IMR-90 (cell line): ENCODE data around the gene CNTN3. TPM values are rescaled to one million over a fixed set of nuclear protein-coding genes. Genes with fewer than 3 reads are reported as not detected.
A peak's percentile ranks its signal among the peaks of the same experiment; 100 is the strongest.

Source experiments
- ATAC-seq: fragments of 200-7000 bp; cut with Tn5 transposase; 2 replicates; pipeline ENCODE4 v1.9.1; 2020; ENCODE audit warnings: low read depth, mild to moderate bottlenecking, moderate library complexity
- BruUV-seq: library from RNA; stranded (reverse); fragments of 400-500 nt; replicated peaks from 2 replicates; lab custom pipeline; 2021; lab: Mats Ljungman, UMichigan
- CTCF ChIA-PET: fragments of 300-600 bp; formaldehyde crosslinking; extraction: SDS; loops from one replicate; lab custom pipeline; 2021; ENCODE audit warnings: antibody characterized with exemption; lab: Yijun Ruan, JAX
- POLR2A ChIA-PET: fragments of 300-600 bp; sonication (Branson Sonifier 250); formaldehyde crosslinking; loops from one replicate; lab custom pipeline; 2022; ENCODE audit warnings: antibody characterized with exemption; ENCODE audit not compliant: unreplicated experiment; lab: Charles Lee
- DNase-seq: peaks from one replicate; pipeline ENCODE4 v3.0.0; 2013
- H2AFZ ChIP-seq: replicated peaks from 2 replicates; pipeline ENCODE3; 2013; ENCODE audit warnings: low read length, mild to moderate bottlenecking; ENCODE audit not compliant: poor library complexity
- H2AK5ac ChIP-seq: 2 replicates; pipeline ENCODE4 v1.6.1; 2013; ENCODE audit warnings: low read depth, low read length, inconsistent platforms
- H2AK9ac ChIP-seq: replicated peaks from 2 replicates; pipeline ENCODE3; 2013; ENCODE audit warnings: mild to moderate bottlenecking, low read depth, low read length, moderate library complexity; ENCODE audit not compliant: poor library complexity
- H2BK120ac ChIP-seq: 2 replicates; pipeline ENCODE4 v1.6.1; 2013; ENCODE audit warnings: low read depth, low read length, inconsistent platforms
- H2BK15ac ChIP-seq: 3 replicates; pipeline ENCODE4 v1.6.1; 2013; ENCODE audit warnings: low read depth, low read length, inconsistent platforms
- H2BK20ac ChIP-seq: 2 replicates; pipeline ENCODE4 v1.6.1; 2013; ENCODE audit warnings: low read depth, mild to moderate bottlenecking, inconsistent platforms, low read length, moderate library complexity
- H2BK5ac ChIP-seq: 2 replicates; pipeline ENCODE4 v1.6.1; 2013; ENCODE audit warnings: mild to moderate bottlenecking, low read depth, low read length, inconsistent platforms; ENCODE audit not compliant: poor library complexity, severe bottlenecking
- H3K14ac ChIP-seq: replicated peaks from 2 replicates; pipeline ENCODE4 v1.6.1; 2013; ENCODE audit warnings: low read depth, low read length, inconsistent platforms
- H3K18ac ChIP-seq: 2 replicates; pipeline ENCODE4 v1.6.1; 2013; ENCODE audit warnings: low read depth, low read length, control low read depth
- H3K23ac ChIP-seq: 2 replicates; pipeline ENCODE4 v1.6.1; 2013; ENCODE audit warnings: low read depth, low read length, inconsistent platforms
- H3K27ac ChIP-seq: 2 replicates; pipeline ENCODE4 v1.5.1; 2013; ENCODE audit warnings: mild to moderate bottlenecking, control low read depth, low read length; ENCODE audit not compliant: insufficient read depth
- H3K27me3 ChIP-seq: 2 replicates; pipeline ENCODE4 v1.6.1; 2013; ENCODE audit warnings: low read length; ENCODE audit not compliant: control insufficient read depth, insufficient read depth
- H3K36me3 ChIP-seq: 2 replicates; pipeline ENCODE4 v1.6.1; 2013; ENCODE audit warnings: low read length, mixed read lengths; ENCODE audit not compliant: control insufficient read depth, insufficient read depth
- H3K4ac ChIP-seq: 2 replicates; pipeline ENCODE4 v1.6.1; 2013; ENCODE audit warnings: low read depth, low read length, inconsistent platforms
- H3K4me1 ChIP-seq: 2 replicates; pipeline ENCODE4 v1.6.1; 2013; ENCODE audit warnings: low read length, mixed read lengths; ENCODE audit not compliant: control insufficient read depth, insufficient read depth
- H3K4me2 ChIP-seq: 2 replicates; pipeline ENCODE4 v1.6.1; 2013; ENCODE audit warnings: low read depth, mild to moderate bottlenecking, control low read depth, low read length, moderate library complexity
- H3K4me3 ChIP-seq: 2 replicates; pipeline ENCODE4 v1.5.1; 2013; ENCODE audit warnings: low read depth, mild to moderate bottlenecking, control low read depth, low read length, moderate library complexity; ENCODE audit not compliant: insufficient read depth
- H3K56ac ChIP-seq: 2 replicates; pipeline ENCODE4 v1.6.1; 2013; ENCODE audit warnings: low read length, inconsistent platforms; ENCODE audit not compliant: insufficient read depth; ENCODE audit errors: extremely low read depth
- H3K79me1 ChIP-seq, 2 experiments: 2 replicates each; pipeline ENCODE4 v1.6.1; 2013; ENCODE audit warnings: low read length in 2 of 2, inconsistent platforms in 1 of 2, low read depth in 1 of 2
- H3K9ac ChIP-seq: 2 replicates; pipeline ENCODE4 v1.6.1; 2013; ENCODE audit warnings: low read depth, low read length, control low read depth
- H3K9me1 ChIP-seq: 2 replicates; pipeline ENCODE4 v1.6.1; 2013; ENCODE audit warnings: low read length, inconsistent platforms; ENCODE audit not compliant: insufficient read depth
- H3K9me3 ChIP-seq: 2 replicates; pipeline ENCODE4 v1.6.1; 2013; ENCODE audit warnings: low read length; ENCODE audit not compliant: control insufficient read depth, insufficient read depth
- H4K20me1 ChIP-seq: 2 replicates; pipeline ENCODE4 v1.6.1; 2013; ENCODE audit warnings: low read length, inconsistent platforms; ENCODE audit not compliant: insufficient read depth
- H4K5ac ChIP-seq: 2 replicates; pipeline ENCODE4 v1.6.1; 2013; ENCODE audit warnings: mild to moderate bottlenecking, low read depth, low read length, control low read depth
- H4K8ac ChIP-seq, 2 experiments: 2 replicates each; pipeline ENCODE4 v1.6.1; 2013; ENCODE audit warnings: low read depth in 2 of 2, low read length in 2 of 2, control low read depth in 1 of 2, inconsistent platforms in 1 of 2
- H4K91ac ChIP-seq: 2 replicates; pipeline ENCODE4 v1.6.1; 2013; ENCODE audit warnings: low read depth, low read length, inconsistent platforms; ENCODE audit not compliant: insufficient read depth
- CEBPB ChIP-seq: IDR thresholded peaks from 2 replicates; pipeline ENCODE4 v1.6.1; 2012; ENCODE audit warnings: low read depth, low read length, improper control_type of control experiment
- FOS ChIP-seq: fragments of 150-350 bp; IDR thresholded peaks from 2 replicates; pipeline ENCODE4 v1.6.1; 2016; ENCODE audit warnings: low read depth, low read length
- MAZ ChIP-seq: IDR thresholded peaks from 2 replicates; pipeline ENCODE4 v1.6.1; 2012; ENCODE audit warnings: low read depth, mild to moderate bottlenecking, low read length, improper control_type of control experiment, moderate library complexity, borderline replicate concordance
- RFX5 ChIP-seq: IDR thresholded peaks from 2 replicates; pipeline ENCODE4 v1.8.0; 2012; ENCODE audit warnings: low read depth, mild to moderate bottlenecking, low read length, moderate library complexity
- dilution Hi-C: fragments of 300-500 bp; cut with HindIII; formaldehyde crosslinking; loops from one replicate; pipeline ENCODE4 v1.14.3; 2018; ENCODE audit warnings: low sequenced_read_pairs; ENCODE audit not compliant: unreplicated experiment
- in situ Hi-C: fragments of 300-500 bp; cut with MboI; formaldehyde crosslinking; loops from 3 replicates; pipeline ENCODE4 v1.14.3; 2019; ENCODE audit warnings: low sequenced_read_pairs, inconsistent platforms, mixed read lengths
- intact Hi-C: fragments of 100-400 bp; cut with micrococcal nuclease; formaldehyde crosslinking; loops from 2 replicates; pipeline ENCODE4 v1.10.0; 2022
- polyA plus RNA-seq, 3 experiments: library from polyadenylated mRNA; depleted of rRNA; stranded (reverse); fragments of >200 nt; gene quantifications; 2 replicates each; pipeline ENCODE4 v1.2.3, GENCODE V29; 2012; ENCODE audit warnings: low replicate concordance in 1 of 3
- total RNA-seq: library from RNA; depleted of rRNA; stranded (reverse); fragments of >200 nt; gene quantifications from 2 replicates; pipeline ENCODE4 v1.2.3, GENCODE V29; 2012

CNTN3 gene
- total and polyA plus RNA-seq, 2 of the 4 experiments (the other 2 are of a cell fraction), result 3.5 to 3.6 TPM

- CTCF ChIA-PET, result interaction anchor here (0.8 kb wide), 1 partner anchor 261 kb away, joined by 3 read pairs; no protein-coding TSS in a partner anchor
- BruUV-seq, result no TSS peak
- Histone ChIP-seq H2BK15ac (no peak overlapping the region), H3K56ac (no peak overlapping the region), H3K9ac (no peak overlapping the region), H3K79me1 (no peaks in the 10 kb centered on the region), H3K14ac (no peak overlapping the region), H3K9me3 (no peaks in the 10 kb centered on the region), H2AK5ac (no peak overlapping the region), H3K36me3 (no peaks in the 10 kb centered on the region), H4K5ac (no peak overlapping the region), H4K20me1 (no peaks in the 10 kb centered on the region), H3K4me1 (peaks cover 3% of the 10 kb centered on the region; the same call in 1 of the 2 replicates), H2AK9ac (no peak overlapping the region), H2BK120ac (peak overlapping the region; percentile 40; the same call in 1 of the 2 replicates), H3K4me3 (no peak overlapping the region), H3K27me3 (no peaks in the 10 kb centered on the region), H2BK20ac (no peak overlapping the region; the same call in 1 of the 2 replicates), H3K23ac (no peak overlapping the region), H3K4ac (no peak overlapping the region; the same call in 1 of the 2 replicates), H2BK5ac (peak overlapping the region; percentile 82), H2AFZ (no peak overlapping the region), H3K18ac (peak overlapping the region; percentile 12; the same call in 1 of the 2 replicates), H3K27ac (no peak overlapping the region), H4K91ac (no peak overlapping the region), H3K4me2 (no peak overlapping the region; the same call in 1 of the 2 replicates), H3K9me1 (no peaks in the 10 kb centered on the region), H4K8ac (no peak overlapping the region)
- in situ Hi-C loops, result no loop called here
- ATAC-seq, result peak; percentile 86
- POLR2A ChIA-PET, result interaction anchor here (0.6 kb wide), 1 partner anchor 261 kb away, joined by 3 read pairs; no protein-coding TSS in a partner anchor
- dilution Hi-C loops, result no loop called here
- TF ChIP-seq CEBPB (no peak), RFX5 (no peak), FOS (peak; percentile 55), MAZ (peak; percentile 91)
- intact Hi-C loops, result no loop called here
- peak; percentile 77 for DNase-seq
These were observed 22.5 kb upstream of the CNTN3 start for GRCh38 chr3:74636981-74637380.
